Endothelial cell of umbilical vein (primary cell): ENCODE data around the gene TIMMDC1. TPM values are rescaled to one million over a fixed set of nuclear protein-coding genes. Genes with fewer than 3 reads are reported as not detected.

Source experiments
- BruUV-seq: library from RNA; stranded (reverse); fragments of 400-500 nt; replicated peaks from 2 replicates; lab custom pipeline; 2021; lab: Mats Ljungman, UMichigan
- CTCF ChIA-PET: fragments of 300-600, 350-600 bp; sonication (Branson Sonifier 250); formaldehyde crosslinking; loops from one replicate; lab custom pipeline; 2021; ENCODE audit warnings: antibody characterized with exemption, inconsistent platforms; lab: Charles Lee
- POLR2A ChIA-PET: fragments of 300-600, 350-600 bp; sonication (Branson Sonifier 250); formaldehyde crosslinking; loops from one replicate; lab custom pipeline; 2021; ENCODE audit warnings: antibody characterized with exemption, inconsistent platforms; lab: Charles Lee
- DNase-seq: peaks from one replicate; pipeline ENCODE4 v3.0.0-alpha.2; 2011; ENCODE audit warnings: low read depth, low spot score
- FAIRE-seq: peaks from 2 replicates; lab custom pipeline; 2011; peaks lifted over from hg19 to GRCh38; lab: Jason Lieb, UNC
- H2AFZ ChIP-seq: 2 replicates; pipeline ENCODE4 v1.6.0; 2012; ENCODE audit warnings: low read depth, low read length, control low read depth, inconsistent platforms
- H3K27ac ChIP-seq: 2 replicates; pipeline ENCODE4 v1.5.1; 2011; ENCODE audit warnings: low read depth, mild to moderate bottlenecking, control low read depth, low read length, moderate library complexity; ENCODE audit not compliant: insufficient read depth
- H3K27me3 ChIP-seq, 2 experiments: 2 replicates each; pipeline versions ENCODE4 v1.6.0 to v1.6.1; 2011; ENCODE audit warnings: low read length in 2 of 2, mixed read lengths in 1 of 2; ENCODE audit not compliant: control insufficient read depth in 2 of 2, insufficient read depth in 2 of 2
- H3K36me3 ChIP-seq, 2 experiments: 2 replicates in 1 of 2; 3 replicates in 1 of 2; pipeline ENCODE4 v1.5.1; 2011; ENCODE audit warnings: low read length in 2 of 2, mild to moderate bottlenecking in 1 of 2, moderate library complexity in 1 of 2; ENCODE audit not compliant: control insufficient read depth in 2 of 2, insufficient read depth in 2 of 2; ENCODE audit errors: extremely low read depth in 1 of 2
- H3K4me1 ChIP-seq: 3 replicates; pipeline ENCODE4 v1.5.1; 2011; ENCODE audit warnings: mild to moderate bottlenecking, low read length; ENCODE audit not compliant: control insufficient read depth, insufficient read depth; ENCODE audit errors: extremely low read depth
- H3K4me2 ChIP-seq: 2 replicates; pipeline ENCODE4 v1.6.1; 2011; ENCODE audit warnings: low read length, control low read depth, mixed read lengths; ENCODE audit not compliant: insufficient read depth
- H3K4me3 ChIP-seq, 3 experiments: fragments of 200-600 bp in 1 of 3; sonication (generic), shearing (Covaris generic) in 1 of 3; replicated peaks in 1 of 3; 2 replicates each; pipeline ENCODE4 v1.5.1; 2011 to 2016; ENCODE audit warnings: control low read depth in 3 of 3, low read length in 3 of 3, mild to moderate bottlenecking in 2 of 3, inconsistent platforms in 1 of 3, low read depth in 1 of 3, moderate library complexity in 1 of 3; ENCODE audit not compliant: insufficient read depth in 1 of 3
- H3K79me2 ChIP-seq: 2 replicates; pipeline ENCODE4 v1.6.0; 2012; ENCODE audit warnings: low read length, inconsistent platforms; ENCODE audit not compliant: control insufficient read depth, insufficient read depth
- H3K9ac ChIP-seq: replicated peaks from 2 replicates; pipeline ENCODE3; 2011; ENCODE audit warnings: low read length, control low read depth; ENCODE audit not compliant: insufficient read depth; ENCODE audit errors: extremely low read depth
- H3K9me1 ChIP-seq: replicated peaks from 3 replicates; pipeline ENCODE4 v1.6.0; 2011; ENCODE audit warnings: mild to moderate bottlenecking, low read length; ENCODE audit not compliant: control insufficient read depth, insufficient read depth; ENCODE audit errors: extremely low read depth
- H3K9me3 ChIP-seq: replicated peaks from 2 replicates; pipeline ENCODE4 v1.5.1; 2012; ENCODE audit warnings: low read length, inconsistent platforms; ENCODE audit not compliant: control insufficient read depth, insufficient read depth
- H4K20me1 ChIP-seq: replicated peaks from 2 replicates; pipeline ENCODE3; 2011; ENCODE audit warnings: mild to moderate bottlenecking, low read length; ENCODE audit not compliant: control insufficient read depth, insufficient read depth; ENCODE audit errors: extremely low read depth
- CTCF ChIP-seq, 2 donors: IDR thresholded peaks; 1 replicate in 1 of 2; 2 replicates in 1 of 2; pipeline ENCODE4 v1.5.1; 2011; ENCODE audit warnings: low read length in 2 of 2, mild to moderate bottlenecking in 2 of 2, moderate library complexity in 2 of 2, control low read depth in 1 of 2, inconsistent platforms in 1 of 2, low read depth in 1 of 2; ENCODE audit not compliant: insufficient read depth in 1 of 2; ENCODE audit errors: extremely low read depth in 1 of 2
- EZH2 ChIP-seq: IDR thresholded peaks from 2 replicates; pipeline ENCODE4 v1.6.1; 2012; ENCODE audit warnings: borderline replicate concordance, low read depth, mild to moderate bottlenecking, moderate library complexity, low read length, inconsistent platforms; ENCODE audit not compliant: severe bottlenecking
- FOS ChIP-seq: IDR thresholded peaks from 2 replicates; pipeline ENCODE4 v1.6.1; 2011; ENCODE audit warnings: mild to moderate bottlenecking, low read length, moderate library complexity, borderline replicate concordance; ENCODE audit not compliant: insufficient read depth
- GATA2 ChIP-seq: IDR thresholded peaks from 2 replicates; pipeline ENCODE4 v1.7.0; 2011; ENCODE audit warnings: low read depth, mild to moderate bottlenecking, moderate library complexity, mixed read lengths, low read length; ENCODE audit not compliant: insufficient read length, insufficient read depth
- JUN ChIP-seq: IDR thresholded peaks from 2 replicates; pipeline ENCODE4 v1.6.1; 2011; ENCODE audit warnings: borderline replicate concordance, low read depth; ENCODE audit not compliant: insufficient read length, insufficient read depth
- MAX ChIP-seq: IDR thresholded peaks from 2 replicates; pipeline ENCODE4 v1.6.1; 2011; ENCODE audit not compliant: insufficient read depth, insufficient read length
- MYC ChIP-seq: IDR thresholded peaks from one replicate; pipeline ENCODE4 v1.6.1; 2011; ENCODE audit warnings: mild to moderate bottlenecking, low read depth, low read length
- POLR2A ChIP-seq: IDR thresholded peaks from 2 replicates; pipeline ENCODE4 v1.6.1; 2012; ENCODE audit warnings: low read depth, mild to moderate bottlenecking, control low read depth, low read length
- POLR2AphosphoS5 ChIP-seq: IDR thresholded peaks from 2 replicates; pipeline ENCODE4 v1.6.1; 2012; ENCODE audit warnings: low read depth, mild to moderate bottlenecking, control low read depth, low read length, moderate library complexity; ENCODE audit not compliant: insufficient read depth
- dilution Hi-C: fragments of 300-500 bp; cut with MboI; formaldehyde crosslinking; loops from one replicate; pipeline ENCODE4 v1.15.0; 2019; ENCODE audit warnings: low sequenced_read_pairs; ENCODE audit not compliant: extremely low pct_ligation_motif_present
- intact Hi-C: fragments of 100-400 bp; cut with micrococcal nuclease; formaldehyde crosslinking; loops from one replicate; pipeline ENCODE4 v1.10.0; 2022
- polyA plus RNA-seq, 4 experiments: library from polyadenylated mRNA; depleted of rRNA in 3 of 4; stranded (reverse) in 3 of 4; unstranded in 1 of 4; fragments of >200 nt; gene quantifications; 2 replicates each; pipeline versions ENCODE4 v1.2.1 to v1.2.3, GENCODE V29; 2011 to 2012; ENCODE audit warnings: missing spikeins in 1 of 4
- total RNA-seq: library from RNA; stranded (reverse); gene quantifications from 2 replicates; pipeline ENCODE4 v1.2.3, GENCODE V29; 2021

TIMMDC1 gene
- total and polyA plus RNA-seq, 2 donors (not counting 3 experiments of a cell fraction or from before 2014, with no cell fraction given), result 49.2 to 76.2 TPM

GRCh38 chr3:119527714-119528113 is 29.4 kb downstream of the TIMMDC1 start:
- Histone ChIP-seq H3K27ac (no peak overlapping the region), H3K4me3 (no peak overlapping the region), H3K4me1 (no peaks in the 10 kb centered on the region), H3K9ac (no peak overlapping the region), H3K9me3 (no peaks in the 10 kb centered on the region), H3K79me2 (no peaks in the 10 kb centered on the region), H2AFZ (no peak overlapping the region), H3K36me3 (peaks cover 2 to 7% of the 10 kb centered on the region in 2 experiments), H3K4me2 (no peak overlapping the region), H3K9me1 (no peaks in the 10 kb centered on the region), H3K27me3 (no peaks in the 10 kb centered on the region), H4K20me1 (no peaks in the 10 kb centered on the region)
- ChIA-PET POLR2A (no interaction called here), CTCF (interaction anchor here (1.6 kb wide), 1 partner anchor 153 kb away, joined by 3 read pairs; no protein-coding TSS in a partner anchor)
- TF ChIP-seq CTCF (IDR thresholded peaks at IDR 0.05; ENCODE audit: extremely low read depth in 1 of 2, insufficient read depth in 1 of 2, low read depth in 1 of 2, low read length in 2 of 2) (no peak), POLR2AphosphoS5 (no peak), FOS (no peak), EZH2 (no peak), POLR2A (no peak), MAX (no peak), GATA2 (no peak), JUN (no peak), MYC (no peak)
- no TSS peak for BruUV-seq
- DNase-seq (no peak), FAIRE-seq (no peak)
- intact Hi-C loops, result no loop called here
- dilution Hi-C loops, result no loop called here
